Measurements from ENCODE around the gene PTPRN2.
"Not testable (repeated sequence)": the region's sequence is repeated elsewhere in the genome, so short reads cannot be mapped to it uniquely, and the experiment has no call there.

The PTPRN2 gene

DNA sequence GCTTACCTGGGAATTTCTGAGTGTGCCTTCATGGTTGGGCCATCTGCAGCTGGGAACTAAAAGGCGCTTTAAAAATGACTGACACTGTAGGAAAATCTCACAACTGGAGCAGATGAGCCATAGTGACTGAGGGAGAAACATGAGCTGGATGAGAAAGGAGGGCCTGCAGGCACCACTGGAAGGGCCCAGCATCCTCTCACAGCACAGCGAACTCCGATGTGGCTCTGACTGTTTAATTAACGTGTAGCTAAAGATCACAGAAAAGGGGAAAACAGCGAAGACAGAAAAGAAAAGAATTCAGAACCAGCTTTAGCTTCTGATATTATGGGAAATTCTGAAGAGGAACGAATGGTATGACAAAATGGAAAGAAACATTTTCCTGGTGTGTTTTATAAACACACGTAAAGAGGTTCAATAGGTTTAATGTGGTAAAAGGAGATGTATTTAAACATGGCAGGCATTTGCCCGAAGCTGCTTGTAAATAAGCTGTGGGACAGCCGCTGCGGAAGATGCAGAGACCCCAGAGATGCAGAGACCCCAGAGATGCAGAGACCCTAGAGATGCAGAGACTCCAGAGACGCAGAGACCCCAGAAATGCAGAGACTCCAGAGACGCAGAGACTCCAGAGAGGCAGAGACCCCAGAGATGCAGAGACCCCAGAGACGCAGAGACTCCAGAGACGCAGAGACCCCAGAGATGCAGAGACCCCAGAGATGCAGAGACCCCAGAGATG, 534.3 kb downstream of the PTPRN2 start:
- no peaks in the 10 kb centered on the region for H3K4me1 Mint-ChIP-seq (ENCODE audit: low read depth)
- H3K4me3 Mint-ChIP-seq: no peak overlapping the region
- H3K9me3 Mint-ChIP-seq: no peaks in the 10 kb centered on the region
- H3K27ac Mint-ChIP-seq: no peak overlapping the region
- no peaks in the 10 kb centered on the region for H3K27me3 Mint-ChIP-seq
- no peaks in the 10 kb centered on the region for H3K36me3 Mint-ChIP-seq (ENCODE audit: low read depth)

DNA sequence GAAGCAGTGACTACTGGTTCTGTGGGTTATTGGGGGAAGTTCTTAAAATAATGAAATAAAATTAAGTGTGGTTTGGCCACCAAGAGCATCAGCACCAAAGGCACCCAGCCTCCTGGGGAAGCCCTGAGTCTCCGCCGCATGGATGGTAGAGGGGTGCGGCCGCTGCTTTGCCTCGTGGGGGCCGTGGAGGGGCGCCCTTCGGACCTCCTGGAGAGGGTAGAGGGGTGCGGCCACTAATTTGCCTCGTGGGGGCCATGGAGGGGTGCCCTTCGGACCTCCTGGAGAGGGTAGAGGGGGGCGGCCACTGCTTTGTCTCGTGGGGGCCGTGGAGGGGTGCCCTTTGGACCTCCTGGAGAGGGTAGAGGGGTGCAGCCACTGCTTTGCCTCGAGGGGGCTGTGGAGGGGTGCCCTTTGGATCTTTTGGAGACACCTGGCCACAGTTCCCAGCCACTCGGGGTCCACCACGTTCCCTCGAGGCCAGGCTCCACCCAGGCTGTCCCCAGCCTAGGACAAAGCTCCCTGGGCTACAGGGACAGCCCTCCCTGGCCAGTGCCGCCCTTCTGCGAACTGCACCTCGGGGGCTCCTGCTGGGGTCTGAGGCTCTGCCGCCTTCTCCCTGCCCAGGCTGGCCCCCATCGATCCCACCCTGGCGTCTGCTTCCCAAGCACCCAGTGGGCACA, 535.1 kb downstream of the PTPRN2 start:
- Mint-ChIP-seq H3K36me3 (ENCODE audit: low read depth) (no peaks in the 10 kb centered on the region), H3K27me3 (no peaks in the 10 kb centered on the region), H3K4me1 (ENCODE audit: low read depth) (no peaks in the 10 kb centered on the region), H3K4me3 (no peak overlapping the region), H3K27ac (no peak overlapping the region), H3K9me3 (no peaks in the 10 kb centered on the region)

DNA sequence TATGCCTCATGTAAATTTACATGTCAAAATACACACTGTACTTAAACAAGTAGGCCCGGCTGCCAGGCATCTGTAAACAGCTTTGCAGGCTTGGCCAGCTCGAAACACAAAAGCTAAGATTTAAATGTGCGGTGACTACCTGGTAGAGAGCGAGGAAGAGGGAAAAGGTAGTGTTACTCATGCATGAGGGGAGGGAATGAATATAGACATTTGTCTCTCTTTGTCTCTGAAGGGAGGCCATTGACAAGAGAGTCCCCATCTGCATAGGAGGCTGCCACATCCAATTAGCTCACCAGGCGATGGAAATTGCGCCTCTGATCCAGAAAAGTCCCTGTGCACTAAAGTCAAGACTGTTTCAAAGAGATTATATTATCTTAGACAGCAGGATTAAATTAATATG, 535.8 kb downstream of the PTPRN2 start:
- no peak overlapping the region for H3K4me3 Mint-ChIP-seq
- no peak overlapping the region for H3K27ac Mint-ChIP-seq
- no peaks in the 10 kb centered on the region for H3K4me1 Mint-ChIP-seq (ENCODE audit: low read depth)
- H3K36me3 Mint-ChIP-seq (ENCODE audit: low read depth): no peaks in the 10 kb centered on the region
- no peaks in the 10 kb centered on the region for H3K27me3 Mint-ChIP-seq
- H3K9me3 Mint-ChIP-seq: no peaks in the 10 kb centered on the region

DNA sequence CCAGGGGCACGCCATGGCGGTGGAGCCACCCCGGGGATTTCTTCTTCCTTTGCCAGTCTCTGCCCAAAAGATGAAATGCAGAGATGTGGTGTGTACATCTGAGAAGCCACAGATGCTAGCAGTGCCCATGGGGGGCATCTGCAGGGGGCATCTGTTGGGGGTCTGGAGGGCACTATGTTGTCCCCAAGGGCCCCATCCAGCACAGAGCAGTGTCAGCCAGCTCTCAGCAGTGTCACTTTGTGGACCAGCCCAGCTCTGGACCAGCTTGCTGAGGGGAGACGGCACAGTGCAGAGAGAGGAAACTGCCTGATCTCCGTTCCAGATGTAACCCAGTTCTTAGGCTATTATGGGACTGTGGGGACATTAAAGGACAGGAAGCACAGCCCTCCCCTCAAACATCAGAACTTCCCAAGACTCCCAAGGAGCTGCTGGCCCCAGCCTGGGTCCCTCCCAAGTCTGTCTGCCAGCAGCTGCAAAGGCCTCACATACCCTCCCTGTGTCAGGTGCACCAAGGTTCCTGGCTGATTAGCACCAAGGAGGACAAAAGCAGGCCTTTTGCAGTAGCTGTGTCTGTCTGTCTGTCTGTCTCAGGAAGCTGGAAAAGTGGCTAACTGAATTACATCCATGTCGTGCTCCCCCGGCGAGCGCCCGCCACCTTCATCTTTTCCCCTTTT, 536.5 kb downstream of the PTPRN2 start:
- Mint-ChIP-seq H3K27me3 (no peaks in the 10 kb centered on the region), H3K27ac (no peak overlapping the region), H3K4me3 (no peak overlapping the region), H3K9me3 (no peaks in the 10 kb centered on the region), H3K4me1 (ENCODE audit: low read depth) (no peaks in the 10 kb centered on the region), H3K36me3 (ENCODE audit: low read depth) (no peaks in the 10 kb centered on the region)

DNA sequence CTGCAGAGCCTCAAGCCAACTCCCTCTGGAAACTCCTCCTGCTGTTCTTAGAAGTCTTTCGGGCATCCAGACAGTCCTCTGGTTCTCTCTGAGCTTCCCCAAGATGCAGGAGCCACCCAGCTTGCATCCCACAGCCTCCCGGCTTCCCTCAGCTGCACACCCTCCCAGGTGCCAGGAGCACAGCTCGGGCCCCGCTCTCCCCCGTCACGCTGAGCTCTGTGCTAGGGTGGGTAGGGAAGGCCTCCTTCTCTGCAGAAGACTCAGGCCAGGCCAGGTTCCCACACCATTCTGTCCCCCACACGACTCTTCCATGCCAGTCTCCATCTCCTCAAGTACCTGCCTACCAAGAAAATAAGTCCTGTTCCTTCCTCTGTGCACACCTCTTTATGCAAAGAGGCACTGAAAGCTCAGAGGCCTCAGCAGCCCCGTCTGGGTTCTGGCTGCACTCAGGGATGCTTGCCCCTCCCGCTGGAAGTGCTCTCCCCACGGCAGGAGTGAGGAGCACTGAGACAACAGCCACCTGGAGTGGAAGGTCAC, 537.1 kb downstream of the PTPRN2 start:
- H3K9me3 Mint-ChIP-seq: no peaks in the 10 kb centered on the region
- H3K4me1 Mint-ChIP-seq (ENCODE audit: low read depth): no peaks in the 10 kb centered on the region
- H3K36me3 Mint-ChIP-seq (ENCODE audit: low read depth): no peaks in the 10 kb centered on the region
- H3K27me3 Mint-ChIP-seq: no peaks in the 10 kb centered on the region
- H3K27ac Mint-ChIP-seq: no peak overlapping the region
- no peak overlapping the region for H3K4me3 Mint-ChIP-seq

DNA sequence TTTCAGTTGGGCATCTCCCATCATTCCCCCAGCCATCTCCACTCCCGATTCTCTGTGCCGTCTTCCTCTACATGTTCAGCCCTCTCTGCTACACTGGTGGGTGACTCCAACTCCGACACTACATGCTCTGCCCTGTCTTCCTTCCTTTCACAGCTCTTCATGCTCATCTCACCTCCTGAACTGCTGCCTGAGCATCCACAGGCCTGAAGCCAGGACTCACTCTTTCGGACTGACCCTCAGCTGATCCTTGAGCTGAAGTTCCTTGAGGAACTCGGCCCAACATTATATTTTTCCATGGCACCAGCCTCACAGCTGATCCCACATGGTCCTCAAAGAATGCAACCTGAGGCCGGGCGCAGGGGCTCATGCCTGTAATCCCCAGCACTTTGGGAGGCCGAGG, 538.4 kb downstream of the PTPRN2 start:
- H3K27ac Mint-ChIP-seq: no peak overlapping the region
- H3K4me3 Mint-ChIP-seq: no peak overlapping the region
- H3K36me3 Mint-ChIP-seq (ENCODE audit: low read depth): no peaks in the 10 kb centered on the region
- no peaks in the 10 kb centered on the region for H3K4me1 Mint-ChIP-seq (ENCODE audit: low read depth)
- H3K27me3 Mint-ChIP-seq: no peaks in the 10 kb centered on the region
- no peaks in the 10 kb centered on the region for H3K9me3 Mint-ChIP-seq

DNA sequence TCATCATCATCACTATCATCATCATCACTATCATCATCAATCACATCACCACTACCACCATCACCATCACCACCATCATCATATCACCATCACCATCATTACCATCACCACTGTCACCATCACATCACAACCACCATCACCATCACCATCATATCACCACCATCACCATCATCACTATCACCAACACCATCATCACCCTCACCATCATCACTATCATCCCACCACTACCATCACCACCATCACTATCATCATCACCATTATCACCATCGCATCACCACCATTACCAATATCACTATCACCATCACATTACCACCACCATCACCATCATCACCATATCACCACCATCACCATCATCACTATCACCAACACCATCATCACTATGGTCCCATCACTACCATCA, 539.1 kb downstream of the PTPRN2 start:
- H3K27ac Mint-ChIP-seq: no peak overlapping the region
- no peaks in the 10 kb centered on the region for H3K27me3 Mint-ChIP-seq
- no peaks in the 10 kb centered on the region for H3K9me3 Mint-ChIP-seq
- no peak overlapping the region for H3K4me3 Mint-ChIP-seq
- no peaks in the 10 kb centered on the region for H3K4me1 Mint-ChIP-seq (ENCODE audit: low read depth)
- H3K36me3 Mint-ChIP-seq (ENCODE audit: low read depth): no peaks in the 10 kb centered on the region

DNA sequence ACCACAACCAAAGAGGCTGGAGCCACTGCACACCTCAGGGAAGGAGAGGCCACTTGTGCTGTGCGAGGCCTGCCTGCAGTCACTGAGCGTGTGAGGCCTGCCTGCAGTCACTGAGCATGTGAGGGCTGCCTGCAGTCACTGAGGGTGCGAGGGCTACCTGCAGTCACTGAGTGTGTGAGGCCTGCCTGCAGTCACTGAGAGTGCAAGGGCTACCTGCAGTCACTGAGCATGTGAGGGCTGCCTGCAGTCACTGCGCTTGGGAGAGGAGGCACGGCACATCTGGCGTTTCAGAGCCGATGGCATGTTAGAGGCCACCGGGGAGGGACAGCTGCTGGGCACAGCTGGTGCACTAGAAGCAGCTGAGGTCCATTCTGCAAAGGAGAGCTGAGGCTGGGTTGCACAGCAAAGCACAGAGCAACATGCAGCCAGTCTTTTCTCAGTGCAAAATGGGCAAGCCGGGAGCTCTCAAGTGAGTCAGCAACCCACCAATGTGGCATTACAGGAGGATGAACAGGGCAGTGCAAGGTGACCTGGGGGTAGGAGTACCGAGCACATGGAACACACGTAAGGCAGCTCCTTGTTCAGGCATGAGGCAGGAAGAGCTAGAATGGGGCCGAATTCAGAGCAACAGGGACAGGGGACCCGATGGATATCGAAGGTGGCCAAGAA, 540.1 kb downstream of the PTPRN2 start:
- no peak overlapping the region for H3K4me3 Mint-ChIP-seq

DNA sequence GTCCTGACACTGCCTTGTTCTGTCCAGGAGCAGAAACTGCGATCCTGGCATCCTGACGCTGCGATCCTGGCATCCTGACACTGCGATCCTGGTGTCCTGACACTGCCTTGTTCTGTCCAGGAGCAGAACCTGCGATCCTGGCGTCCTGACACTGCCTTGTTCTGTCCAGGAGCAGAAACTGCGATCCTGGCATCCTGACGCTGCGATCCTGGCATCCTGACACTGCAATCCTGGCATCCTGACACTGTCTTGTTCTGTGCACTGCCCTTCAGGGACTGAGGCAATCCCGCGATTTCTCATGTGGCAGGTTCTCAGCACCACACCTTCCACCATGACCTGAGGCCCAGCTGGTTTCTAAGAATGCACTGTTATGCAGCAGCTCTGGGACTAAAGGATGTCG, 541.4 kb downstream of the PTPRN2 start:
- not testable (repeated sequence) for H3K4me3 Mint-ChIP-seq; H3K27me3 Mint-ChIP-seq; H3K9me3 Mint-ChIP-seq; H3K36me3 Mint-ChIP-seq (ENCODE audit: low read depth); H3K27ac Mint-ChIP-seq; H3K4me1 Mint-ChIP-seq (ENCODE audit: low read depth)

More for the DNA sequence above, 540.1 kb downstream of the PTPRN2 start:
- H3K27ac Mint-ChIP-seq: no peak overlapping the region
- H3K4me1 Mint-ChIP-seq (ENCODE audit: low read depth): no peaks in the 10 kb centered on the region
- no peaks in the 10 kb centered on the region for H3K36me3 Mint-ChIP-seq (ENCODE audit: low read depth)
- H3K9me3 Mint-ChIP-seq: no peaks in the 10 kb centered on the region
- H3K27me3 Mint-ChIP-seq: no peaks in the 10 kb centered on the region

DNA sequence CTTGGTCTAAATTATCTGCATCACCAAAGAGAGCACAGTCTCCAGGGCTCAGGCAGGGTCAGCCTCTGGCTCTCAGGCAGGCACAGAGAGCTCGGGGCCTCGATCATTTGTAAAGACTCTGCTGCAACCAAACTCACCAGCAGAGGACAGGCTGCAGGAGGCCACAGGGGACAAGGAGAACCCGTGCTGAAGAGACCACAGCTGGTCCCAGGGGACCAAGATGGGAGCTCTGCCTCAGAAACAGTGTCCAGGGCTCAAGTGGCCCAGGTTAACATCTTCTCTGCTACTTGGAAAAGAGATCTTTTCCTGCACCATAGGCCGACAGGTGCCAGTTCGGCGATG, 543.2 kb downstream of the PTPRN2 start:
- peaks cover 10% of the 10 kb centered on the region for H3K9me3 Mint-ChIP-seq
- H3K27ac Mint-ChIP-seq: no peak overlapping the region
- no peaks in the 10 kb centered on the region for H3K36me3 Mint-ChIP-seq (ENCODE audit: low read depth)

DNA sequence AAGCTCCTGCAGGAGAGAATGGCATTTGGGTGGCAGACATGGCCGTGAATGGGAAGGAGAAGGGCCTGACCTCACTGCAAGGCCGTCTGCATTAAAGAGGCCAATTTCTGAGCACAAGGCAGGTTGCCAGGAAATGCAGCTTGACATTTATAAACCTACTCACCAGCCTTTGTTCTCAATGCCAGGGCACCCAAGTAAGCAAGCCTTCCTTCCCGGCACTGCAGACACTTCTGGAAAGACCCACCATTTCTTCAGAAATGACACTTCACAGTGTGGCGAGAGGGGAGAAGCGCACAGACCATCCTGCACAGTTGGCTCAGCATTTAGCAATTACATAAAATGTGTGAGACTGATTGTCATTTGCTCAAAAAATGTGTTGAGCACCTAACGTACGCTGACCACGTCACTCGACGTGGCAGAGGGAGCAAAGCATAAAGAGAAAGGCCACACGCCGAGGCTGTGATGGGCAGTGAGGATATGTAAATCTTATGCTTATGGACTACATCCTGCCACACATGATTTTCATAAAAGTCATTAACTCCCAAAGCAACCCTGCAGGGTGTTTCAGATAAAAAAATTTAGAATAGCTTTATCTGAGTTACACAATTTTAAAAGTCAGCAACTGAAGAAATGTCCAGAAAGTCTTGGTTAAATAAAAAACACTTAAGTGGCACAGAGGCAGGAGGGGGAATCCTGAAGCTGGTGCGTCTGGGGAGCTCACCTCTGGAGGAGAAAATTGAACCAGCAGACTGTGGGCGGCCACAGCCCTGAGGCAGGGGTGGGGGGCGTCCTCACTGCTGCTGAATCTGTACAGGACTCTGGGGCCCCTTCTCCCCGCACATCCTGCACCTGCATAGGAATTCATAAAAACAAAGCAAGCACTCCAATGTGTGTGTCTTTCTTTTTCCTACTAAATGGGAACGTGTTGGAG, 543.8 kb downstream of the PTPRN2 start:
- Mint-ChIP-seq H3K9me3 (peaks cover 14% of the 10 kb centered on the region), H3K4me3 (no peak overlapping the region), H3K27me3 (no peaks in the 10 kb centered on the region), H3K4me1 (ENCODE audit: low read depth) (no peaks in the 10 kb centered on the region), H3K27ac (no peak overlapping the region), H3K36me3 (ENCODE audit: low read depth) (no peaks in the 10 kb centered on the region)

More for the DNA sequence above, 543.2 kb downstream of the PTPRN2 start:
- no peaks in the 10 kb centered on the region for H3K27me3 Mint-ChIP-seq
- no peaks in the 10 kb centered on the region for H3K4me1 Mint-ChIP-seq (ENCODE audit: low read depth)
- no peak overlapping the region for H3K4me3 Mint-ChIP-seq

DNA sequence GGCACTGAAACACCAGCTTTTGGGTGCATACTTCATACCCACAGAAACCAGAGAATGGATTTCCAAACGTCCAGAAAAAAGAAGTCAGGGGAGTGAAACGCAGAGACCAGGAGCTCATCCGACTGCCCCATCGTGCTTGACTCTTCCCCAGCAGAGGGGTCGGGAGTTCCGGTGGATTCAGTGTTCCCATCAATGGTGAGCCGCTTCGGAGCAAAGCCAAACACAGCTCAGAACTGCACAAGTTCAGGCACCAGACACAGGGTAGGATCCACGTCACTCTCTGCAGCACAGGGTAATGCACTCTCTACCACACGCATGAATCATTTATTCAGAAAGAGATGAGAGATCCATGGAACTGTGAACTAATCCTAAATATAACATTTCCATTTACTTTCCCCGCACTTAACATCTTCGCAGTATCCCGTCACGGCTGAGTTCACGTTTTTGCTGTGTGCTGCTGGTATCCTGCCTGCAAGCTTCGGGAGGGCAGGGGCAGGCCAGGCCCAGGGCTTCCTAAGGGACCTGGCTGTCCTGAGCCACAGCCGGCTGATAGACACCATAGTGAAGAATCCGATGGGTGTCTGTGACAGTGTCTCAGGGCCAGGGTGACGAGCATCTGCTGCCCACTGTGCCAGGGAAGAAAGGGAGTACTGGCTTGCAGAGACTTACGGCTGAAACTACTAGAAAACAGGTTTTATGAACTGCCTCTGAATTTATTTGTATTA, 545.3 kb downstream of the PTPRN2 start:
- Mint-ChIP-seq H3K4me3 (no peak overlapping the region), H3K4me1 (ENCODE audit: low read depth) (no peaks in the 10 kb centered on the region), H3K9me3 (peaks cover 17% of the 10 kb centered on the region), H3K36me3 (ENCODE audit: low read depth) (no peaks in the 10 kb centered on the region), H3K27ac (no peak overlapping the region), H3K27me3 (no peaks in the 10 kb centered on the region)

DNA sequence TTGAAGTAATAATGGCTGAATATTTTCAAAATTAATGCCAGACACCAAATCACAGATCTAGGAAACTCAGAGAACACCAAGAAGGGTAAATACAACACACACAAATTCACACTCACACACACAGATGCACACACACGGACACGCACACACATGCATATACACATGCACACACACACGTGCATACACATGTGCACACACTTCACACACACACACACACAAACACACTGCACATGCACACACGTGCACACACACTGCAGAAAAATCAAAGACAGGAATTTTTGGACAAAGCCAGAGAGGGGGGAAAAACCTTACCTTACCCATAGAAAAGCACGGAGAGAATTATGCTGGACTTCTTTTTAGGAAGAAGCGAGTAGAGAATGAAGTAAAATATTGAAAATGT, 547.4 kb downstream of the PTPRN2 start:
- H3K4me3 Mint-ChIP-seq: no peak overlapping the region
- H3K27me3 Mint-ChIP-seq: peaks cover under 1% of the 10 kb centered on the region
- H3K27ac Mint-ChIP-seq: no peak overlapping the region
- H3K9me3 Mint-ChIP-seq: peaks cover 17% of the 10 kb centered on the region
- no peaks in the 10 kb centered on the region for H3K36me3 Mint-ChIP-seq (ENCODE audit: low read depth)
- no peaks in the 10 kb centered on the region for H3K4me1 Mint-ChIP-seq (ENCODE audit: low read depth)

DNA sequence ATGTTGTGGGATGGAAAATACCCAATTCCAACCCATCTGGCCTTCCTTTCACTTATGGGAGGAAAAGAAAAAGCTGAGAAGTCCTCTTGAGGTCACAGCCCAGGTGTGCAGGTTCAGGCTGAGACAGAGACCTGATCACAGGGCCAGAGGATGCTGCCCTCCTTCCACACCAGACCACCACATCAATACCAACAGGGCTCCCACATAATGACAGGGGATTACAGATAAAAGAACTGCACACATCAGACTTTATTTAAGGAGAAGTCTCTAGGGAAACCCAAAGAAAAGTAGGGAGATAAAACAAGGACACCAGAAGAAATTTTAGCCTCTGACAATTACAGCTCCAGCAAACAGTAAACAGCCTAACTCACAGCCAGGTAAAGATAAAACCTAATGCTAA, 548.4 kb downstream of the PTPRN2 start:
- Mint-ChIP-seq H3K4me1 (ENCODE audit: low read depth) (no peaks in the 10 kb centered on the region), H3K36me3 (ENCODE audit: low read depth) (no peaks in the 10 kb centered on the region), H3K27ac (no peak overlapping the region), H3K4me3 (no peak overlapping the region), H3K27me3 (peaks cover 3% of the 10 kb centered on the region), H3K9me3 (peaks cover 17% of the 10 kb centered on the region)
